Stimulated activated CD8-positive, alpha-beta memory T cell treated with anti-CD3 and anti-CD28 coated beads, Interleukin-7, amount 100 ng/mL, for 4 hours (primary cell): Measurements from ENCODE around the gene COL5A1.

ENCODE experiments used
- DNase-seq, 2 donors: peaks; one replicate each; pipeline ENCODE4 v3.0.0-alpha.2; 2020; ENCODE audit warnings: low read depth in 2 of 2

Gene COL5A1

GRCh38 chr9:134725605-134725940 lies 84.0 kb downstream of the COL5A1 start:
- DNase-seq = no peak

GRCh38 chr9:134726026-134726721 lies 84.6 kb downstream of the COL5A1 start:
- DNase-seq = no peak

DNA sequence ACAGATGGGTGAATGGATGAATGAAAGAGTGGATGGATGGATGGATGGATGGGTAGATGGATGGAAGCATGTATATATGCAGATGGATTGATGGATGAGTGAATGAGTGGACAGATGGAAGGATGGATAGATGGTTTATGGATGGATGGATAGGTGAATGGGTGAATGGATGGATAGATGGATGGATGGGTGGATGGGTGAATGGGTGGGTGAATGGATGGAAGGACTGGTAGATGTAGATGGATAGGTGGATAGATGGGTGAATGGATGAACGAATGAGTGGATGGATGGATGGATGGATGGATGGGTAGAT lies 85.1 kb downstream of the COL5A1 start:
- no peak for DNase-seq

DNA sequence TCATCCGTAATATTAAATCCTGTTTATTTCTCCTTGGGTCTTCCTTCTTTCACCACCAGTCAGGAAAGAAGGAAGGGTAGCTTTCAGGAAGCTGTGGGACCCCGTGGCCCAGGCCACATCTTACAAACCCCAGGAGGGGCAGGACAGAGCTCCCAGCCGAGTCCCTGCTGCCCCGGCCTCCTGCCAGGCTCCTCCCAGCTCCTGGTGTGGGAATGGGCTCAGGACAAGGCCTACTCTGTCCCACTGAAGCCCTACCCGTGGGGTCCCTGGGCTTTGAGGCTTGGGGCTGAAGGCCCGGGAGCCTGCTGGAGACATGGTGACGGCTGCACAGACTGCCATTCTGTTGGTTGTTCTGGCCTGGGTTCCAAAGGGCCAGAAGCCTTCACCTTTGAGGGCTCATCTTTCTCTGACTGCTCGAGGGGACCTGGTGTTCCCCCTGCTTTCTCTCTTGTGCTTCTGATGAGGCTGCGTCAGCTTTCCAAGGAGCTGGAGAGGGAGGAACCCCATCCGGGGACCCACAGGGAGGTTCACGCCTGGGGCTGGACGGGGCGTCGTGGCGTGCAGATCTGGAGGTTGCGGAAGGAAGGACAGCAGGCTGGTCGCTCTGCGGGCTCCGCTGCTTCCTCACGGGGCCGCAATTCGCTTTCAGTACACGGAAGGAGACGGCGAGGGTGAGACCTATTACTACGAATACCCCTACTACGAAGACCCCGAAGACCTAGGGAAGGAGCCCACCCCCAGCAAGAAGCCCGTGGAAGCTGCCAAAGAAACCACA lies 86.6 kb downstream of the COL5A1 start:
- no peak for DNase-seq

DNA sequence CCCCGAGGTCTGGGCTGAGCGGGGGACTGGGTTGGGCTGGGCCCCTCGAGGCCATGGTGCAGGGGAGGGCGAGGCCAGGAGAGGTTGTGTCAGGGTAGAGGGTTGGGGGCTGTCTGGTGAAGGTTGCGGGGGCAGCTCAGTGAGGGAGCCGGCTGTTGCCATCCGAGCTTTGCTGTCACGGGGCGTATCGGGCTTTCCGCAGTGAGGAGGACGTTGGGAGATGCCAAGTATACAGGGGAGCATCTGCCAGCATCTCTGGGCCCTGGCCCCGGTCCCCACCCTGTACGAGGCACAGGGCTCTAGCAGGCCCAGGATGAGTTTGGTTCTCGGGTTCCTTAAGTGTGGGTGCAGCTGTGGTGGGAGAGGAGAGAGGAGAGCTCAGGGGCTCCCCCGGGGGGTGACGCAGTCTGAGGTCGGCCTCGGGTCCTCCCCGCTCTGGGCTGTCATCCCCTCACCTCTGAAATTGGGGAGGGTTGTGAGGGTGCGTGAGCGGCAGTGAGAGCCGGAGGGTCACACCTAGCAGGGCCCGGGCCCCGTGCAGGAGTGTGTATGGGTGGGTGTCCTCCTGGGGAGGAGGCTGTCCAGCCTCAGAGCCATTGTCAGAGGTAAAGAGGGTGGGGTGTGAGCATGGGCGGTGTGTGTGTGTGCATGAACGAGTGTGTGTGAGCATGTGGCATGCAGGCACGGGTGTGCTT lies 87.3 kb downstream of the COL5A1 start:
- DNase-seq = no peak

GRCh38 chr9:134730011-134730760 lies 88.6 kb downstream of the COL5A1 start:
- no peak for DNase-seq

- DNase-seq = no peak
Measured at GRCh38 chr9:134730761-134731496, 89.3 kb downstream of the COL5A1 start.

DNA sequence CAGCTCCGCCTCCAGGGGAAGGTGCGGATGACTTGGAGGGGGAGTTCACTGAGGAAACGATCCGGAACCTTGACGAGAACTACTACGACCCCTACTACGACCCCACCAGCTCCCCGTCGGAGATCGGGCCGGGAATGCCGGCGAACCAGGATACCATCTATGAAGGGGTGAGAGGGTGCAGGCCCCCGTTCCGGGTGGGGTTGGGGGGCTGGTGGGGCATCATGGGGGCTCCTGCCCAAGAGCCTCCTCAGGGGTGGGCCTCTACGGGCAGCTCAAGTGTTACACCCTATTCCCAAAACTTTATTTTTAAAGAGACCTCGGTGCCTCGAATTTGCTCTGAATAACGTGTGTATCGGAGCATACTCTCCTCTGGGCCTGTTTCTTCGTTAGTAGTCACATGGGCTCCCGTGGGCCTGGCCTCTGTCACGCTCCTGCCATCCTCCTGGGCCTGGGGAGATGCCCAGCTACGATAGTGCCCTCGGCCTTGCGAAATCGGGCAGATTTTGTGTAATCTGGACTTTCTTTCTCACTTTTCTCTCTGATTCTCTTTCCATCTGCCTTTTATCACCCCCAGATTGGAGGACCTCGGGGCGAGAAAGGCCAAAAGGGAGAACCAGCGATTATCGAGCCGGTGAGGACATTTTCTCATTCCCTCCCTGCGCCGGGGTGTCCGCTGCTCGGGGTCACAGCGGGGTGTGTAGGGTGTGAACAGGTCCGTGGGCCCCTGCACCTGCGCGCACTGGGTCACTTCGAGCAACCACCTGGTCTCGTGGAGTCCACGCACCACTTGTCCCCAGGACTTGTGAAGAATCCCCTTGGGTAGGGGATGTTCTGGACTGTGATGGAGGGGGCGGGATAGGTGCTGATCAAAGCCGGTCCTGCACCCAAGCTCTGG lies 90.1 kb downstream of the COL5A1 start:
- DNase-seq = no peak

GRCh38 chr9:134732392-134733110 lies 90.9 kb downstream of the COL5A1 start:
- DNase-seq = no peak

DNA sequence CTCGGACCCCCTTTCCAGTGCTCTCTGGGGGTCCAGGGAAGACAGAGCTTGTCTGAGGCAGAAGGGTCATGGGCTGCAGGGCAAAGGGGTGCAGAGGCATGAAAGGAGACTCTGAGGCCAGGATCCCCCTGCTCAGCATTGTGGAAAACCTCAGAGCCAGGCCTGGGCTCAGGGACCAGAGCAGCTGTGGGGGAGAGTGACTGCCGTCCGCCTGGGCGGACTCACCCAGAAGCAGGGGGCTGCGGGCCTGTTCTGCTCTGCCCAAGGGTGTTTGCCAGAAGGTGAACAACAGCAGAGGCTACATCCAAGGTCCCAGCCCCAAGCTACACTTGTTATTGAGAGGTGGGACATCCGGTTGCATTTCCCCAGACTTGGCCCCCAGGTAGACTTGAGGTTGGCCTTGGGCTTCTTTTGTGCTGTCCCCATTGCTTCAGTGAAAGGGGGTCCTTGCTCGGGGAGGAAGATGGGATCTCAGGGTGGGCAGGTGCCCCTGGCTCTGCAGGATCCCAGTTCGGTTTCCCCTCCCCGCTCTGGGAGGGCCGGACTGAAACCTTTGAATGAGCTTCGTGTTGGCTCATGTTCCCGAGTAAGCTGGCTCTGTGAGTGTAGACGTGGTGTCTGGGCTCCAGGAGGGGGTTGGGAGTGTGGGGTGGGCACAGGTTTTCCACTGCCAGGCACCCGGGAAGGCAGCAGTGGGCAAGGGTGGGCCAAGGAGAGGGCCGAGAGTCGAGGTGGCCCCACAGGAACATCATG lies 92.1 kb downstream of the COL5A1 start:
- no peak for DNase-seq

DNA sequence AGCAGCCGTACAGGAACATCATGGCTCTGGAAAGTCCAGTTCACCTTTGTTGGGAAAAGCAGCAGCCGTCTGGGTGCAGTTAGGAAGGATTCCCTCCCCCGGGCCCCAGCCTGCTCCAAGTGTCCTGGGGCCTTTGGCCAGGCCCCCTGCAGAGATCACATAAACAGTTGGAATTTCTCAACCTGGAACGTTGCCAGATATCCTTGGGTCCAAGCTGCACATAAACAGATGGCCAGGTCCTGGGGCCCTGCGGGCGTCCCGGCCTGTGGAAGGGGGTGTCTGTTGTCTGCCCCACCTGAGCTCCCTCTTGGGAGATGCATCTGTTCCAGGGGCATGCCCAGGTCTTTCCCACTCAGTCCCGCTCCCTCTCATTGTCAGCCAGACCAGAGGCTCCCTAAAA lies 92.7 kb downstream of the COL5A1 start:
- DNase-seq = no peak

DNA sequence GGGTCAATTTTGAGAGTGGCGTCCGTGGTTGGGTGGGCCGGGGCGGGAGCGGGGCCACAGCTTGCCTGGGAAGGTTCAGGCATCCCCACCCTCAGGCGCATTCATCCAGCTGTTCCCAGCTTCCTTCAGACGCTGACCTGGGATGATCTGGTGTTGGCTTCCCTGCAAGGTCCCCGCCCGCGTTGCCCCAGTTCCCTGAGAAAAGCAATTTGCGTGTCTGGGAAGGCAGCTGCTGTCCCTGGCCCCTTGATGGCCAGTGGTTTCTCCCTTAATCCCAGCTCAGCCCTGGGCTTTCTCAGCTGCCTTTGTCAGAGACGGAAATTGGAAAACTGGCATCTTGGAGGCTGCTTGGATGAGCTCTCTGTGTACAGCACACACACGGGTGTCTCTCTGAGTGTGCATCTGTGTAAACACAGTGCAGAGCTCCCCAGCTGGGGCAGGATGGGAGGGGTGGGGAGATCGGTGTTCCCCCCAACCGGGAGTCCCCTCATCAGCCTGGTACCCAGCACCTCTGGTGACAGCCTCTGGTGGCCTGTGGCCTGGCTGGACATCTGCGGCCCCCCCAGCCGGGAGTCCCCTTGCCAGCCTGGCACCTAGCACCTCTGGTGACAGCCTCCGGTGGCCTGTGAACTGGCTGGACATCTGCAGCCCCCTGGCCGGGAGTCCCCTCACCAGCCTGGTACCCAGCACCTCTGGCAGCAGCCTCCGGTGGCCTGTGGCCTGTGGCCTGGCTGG lies 94.0 kb downstream of the COL5A1 start:
- DNase-seq = no peak

DNA sequence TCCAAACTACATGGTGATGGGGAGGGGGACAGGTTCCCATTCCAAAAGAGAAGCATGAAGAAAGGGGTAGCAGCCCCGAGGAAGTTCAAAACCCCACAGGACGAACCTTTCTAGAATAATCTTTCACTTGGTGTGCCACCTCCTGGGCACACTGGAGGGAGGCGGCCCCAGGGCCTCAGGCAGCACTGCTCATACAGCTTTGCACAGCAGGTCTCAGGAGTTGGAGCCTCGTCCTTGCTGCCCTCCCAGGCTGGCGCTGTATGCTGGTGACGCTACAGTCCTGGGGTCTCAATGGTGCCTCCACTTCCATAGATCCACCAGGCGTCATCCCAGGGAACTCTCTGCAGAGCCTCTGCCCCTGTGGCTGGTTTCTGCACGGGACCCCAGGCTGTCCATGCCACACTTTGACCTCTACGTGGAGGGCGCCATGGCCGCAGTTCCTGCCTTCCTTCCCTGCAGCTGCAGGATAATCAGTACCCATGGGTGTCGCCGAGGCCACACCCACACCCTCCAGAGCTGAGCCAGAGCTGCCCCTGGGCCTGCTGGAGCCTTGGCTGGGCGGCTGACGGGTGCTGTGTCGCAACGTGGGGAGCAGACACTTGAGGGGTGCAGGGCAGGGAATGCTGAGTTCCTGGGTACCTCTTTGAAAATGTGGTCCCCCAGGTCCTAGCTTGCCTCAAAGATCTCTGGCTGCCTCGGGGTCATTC lies 95.3 kb downstream of the COL5A1 start:
- no peak for DNase-seq

GRCh38 chr9:134737842-134738580 lies 96.4 kb downstream of the COL5A1 start:
- no peak for DNase-seq

DNA sequence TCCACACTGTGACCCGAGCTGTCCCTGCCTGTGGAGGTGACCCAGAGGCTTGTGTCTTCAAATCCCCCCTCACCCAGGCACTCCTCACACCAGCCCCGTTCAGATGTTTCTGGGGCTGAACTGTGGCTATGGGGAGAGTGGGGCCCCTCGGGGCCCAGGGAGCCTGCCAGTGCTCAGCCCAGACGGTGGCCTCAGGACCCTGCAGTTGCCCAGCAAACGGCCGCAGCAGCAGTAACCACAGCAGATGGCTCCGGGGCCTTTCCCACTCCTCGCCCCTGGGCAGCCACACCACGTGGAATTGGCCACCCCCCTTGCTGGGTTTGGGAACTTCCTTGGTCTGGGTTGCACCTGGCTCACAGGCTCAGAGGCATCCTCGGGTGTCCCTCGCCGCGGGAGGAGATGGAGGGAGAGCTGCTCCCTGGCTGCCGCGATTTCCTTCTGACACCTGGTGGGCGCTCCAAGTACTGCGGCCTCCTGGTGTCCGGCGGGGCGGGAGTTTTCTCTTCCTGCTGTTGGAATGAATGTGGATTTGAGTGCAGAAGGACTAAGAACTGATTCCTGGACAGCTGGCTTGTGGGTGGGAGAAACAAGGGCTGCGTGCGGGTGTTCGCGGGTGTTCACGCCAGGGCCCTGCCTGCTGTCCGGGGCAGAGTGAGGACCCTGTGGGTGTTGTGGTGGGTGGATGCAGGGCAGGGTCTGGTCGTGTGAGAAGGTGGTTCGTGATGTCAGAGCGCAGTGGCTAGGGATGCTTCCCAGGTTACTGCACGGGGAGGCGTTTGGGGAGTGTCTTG lies 97.5 kb downstream of the COL5A1 start:
- no peak for DNase-seq

- DNase-seq = no peak
Measured at GRCh38 chr9:134739660-134739968, 98.0 kb downstream of the COL5A1 start.

GRCh38 chr9:134740071-134740470 lies 98.5 kb downstream of the COL5A1 start:
- DNase-seq = no peak
